GM18909 (cell line): ENCODE measurements around the gene SNORC.
"Not testable (repeated sequence)": the region's sequence is repeated elsewhere in the genome, so short reads cannot be mapped to it uniquely, and the experiment has no call there.

Experiments
- ATAC-seq: cut with Tn5 transposase; IDR thresholded peaks from one replicate; pipeline ENCODE4 v1.9.1; 2021; ENCODE audit warnings: mild to moderate bottlenecking; ENCODE audit not compliant: unreplicated experiment, poor library complexity

SNORC gene

DNA sequence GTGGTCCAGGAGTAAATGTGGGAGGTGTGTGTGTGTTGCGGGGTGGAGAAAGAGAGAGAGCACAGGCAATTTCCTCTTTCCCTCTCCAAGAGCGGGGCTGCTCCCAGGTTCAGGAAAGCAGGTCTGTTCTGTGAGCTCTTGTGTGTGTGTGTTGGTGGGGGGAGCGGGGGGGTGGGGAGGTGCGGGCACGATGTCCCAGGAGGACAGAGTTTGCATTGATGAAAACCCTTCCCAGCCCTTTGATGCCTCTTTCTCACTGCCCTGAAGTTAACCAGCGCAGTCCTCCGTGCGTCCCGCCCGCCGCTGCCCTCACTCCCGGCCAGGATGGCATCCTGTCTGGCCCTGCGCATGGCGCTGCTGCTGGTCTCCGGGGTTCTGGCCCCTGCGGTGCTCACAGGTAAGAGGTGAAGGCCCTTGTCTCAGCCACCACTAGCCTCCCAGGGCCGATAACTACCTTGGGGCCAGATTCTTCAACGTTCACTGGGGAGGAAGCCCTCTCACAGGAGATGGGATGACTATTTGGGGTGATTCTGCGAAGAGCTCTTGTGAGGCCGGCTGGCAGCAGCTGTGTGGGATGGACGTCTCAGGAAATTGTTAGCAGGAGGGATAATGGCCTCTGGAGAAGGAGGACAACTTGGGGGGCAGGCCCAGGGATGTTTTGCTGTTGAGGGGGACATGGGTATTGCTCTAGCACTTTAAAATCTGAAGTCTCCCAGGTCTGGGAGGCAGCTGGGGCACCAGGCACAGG lies at the start of gene SNORC:
Gene SNORC, plus strand, starts transcription at position 247 of the 748 bp plus-strand sequence. Its CDS starts 78 bp downstream, at position 325.
- ATAC-seq = no peak

DNA sequence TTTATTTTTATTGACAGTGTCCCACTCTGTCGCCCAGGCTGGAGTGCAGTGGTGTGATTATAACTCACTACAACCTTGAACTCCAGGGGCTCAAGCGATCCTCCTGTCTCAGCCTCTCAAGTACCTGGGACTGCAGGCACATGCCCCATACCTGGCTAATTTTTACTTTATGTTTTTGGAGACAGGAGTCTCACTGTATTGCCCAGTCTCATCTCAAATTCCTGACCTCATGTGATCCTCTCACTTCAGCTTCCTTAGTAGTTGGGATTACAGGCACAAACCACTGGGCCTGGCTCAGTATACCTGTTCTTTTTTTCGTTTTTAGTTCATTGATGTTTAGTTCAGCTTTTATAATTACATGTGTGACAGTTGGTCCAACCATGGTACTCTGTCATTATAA lies 40.1 kb upstream of the SNORC start:
- ATAC-seq = no peak

DNA sequence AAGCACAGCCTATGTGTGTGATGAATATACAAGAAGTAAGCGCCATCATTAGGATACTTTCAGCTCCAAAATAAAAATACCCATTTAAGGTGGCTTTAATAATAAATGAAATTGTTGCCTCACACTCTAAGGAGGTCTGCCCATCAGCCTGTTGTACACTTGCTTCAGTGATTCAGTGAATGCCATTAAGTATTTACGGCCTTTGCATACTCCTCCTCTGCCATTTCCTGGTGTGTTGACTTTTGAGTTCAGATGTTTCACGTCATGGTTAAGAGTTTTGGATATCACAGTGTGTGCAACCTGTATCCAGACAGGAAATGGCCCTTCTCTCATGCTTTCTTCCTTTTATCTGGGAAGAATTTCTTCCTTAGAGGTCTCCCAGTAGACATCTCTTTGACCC lies 38.6 kb upstream of the SNORC start:
- ATAC-seq = no peak

DNA sequence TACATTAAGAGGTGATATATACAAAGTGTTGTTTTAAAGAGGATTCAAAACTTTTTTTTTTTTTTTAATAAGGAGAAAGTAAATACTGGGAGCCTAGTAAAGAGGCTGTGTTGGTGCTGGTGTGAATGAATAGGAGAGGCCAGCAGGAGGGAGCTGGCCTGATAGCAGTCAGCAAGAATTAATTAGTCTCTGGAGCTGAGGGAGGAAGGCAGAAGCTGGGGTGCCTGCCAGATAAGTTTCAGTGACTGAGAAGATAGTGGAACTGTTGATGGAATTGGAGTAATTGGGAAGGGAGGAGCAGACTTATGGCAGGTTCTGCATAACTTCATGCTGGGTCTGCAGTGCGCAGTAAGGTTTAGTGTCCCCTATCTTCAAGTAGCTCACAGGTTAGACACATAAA lies 36.2 kb upstream of the SNORC start:
- ATAC-seq = no peak

DNA sequence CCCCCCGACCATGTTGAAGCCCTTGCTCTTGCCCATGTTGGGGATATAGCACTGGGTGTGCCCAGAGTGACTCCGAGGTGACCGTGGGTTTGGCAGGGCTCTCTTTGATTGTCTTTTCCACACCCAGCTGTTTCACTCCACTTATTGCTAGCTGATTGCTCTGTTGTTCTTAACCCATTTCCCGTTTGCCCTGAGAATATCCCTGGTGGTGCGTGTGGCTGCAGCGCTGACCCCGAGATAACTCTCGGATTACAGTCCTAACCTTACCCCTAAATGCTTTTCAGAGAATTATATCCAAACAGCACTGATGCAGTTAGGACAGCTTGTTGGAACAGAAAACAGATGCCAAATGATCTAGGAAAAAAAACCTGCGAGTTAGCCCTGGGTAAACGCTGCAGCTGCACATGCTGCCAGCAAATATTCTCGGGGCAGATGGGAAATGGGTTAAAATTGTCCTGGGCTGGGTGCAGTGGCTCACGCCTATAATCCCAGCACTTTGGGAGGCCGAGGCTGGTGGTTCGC lies 34.3 kb upstream of the SNORC start:
- no peak for ATAC-seq

DNA sequence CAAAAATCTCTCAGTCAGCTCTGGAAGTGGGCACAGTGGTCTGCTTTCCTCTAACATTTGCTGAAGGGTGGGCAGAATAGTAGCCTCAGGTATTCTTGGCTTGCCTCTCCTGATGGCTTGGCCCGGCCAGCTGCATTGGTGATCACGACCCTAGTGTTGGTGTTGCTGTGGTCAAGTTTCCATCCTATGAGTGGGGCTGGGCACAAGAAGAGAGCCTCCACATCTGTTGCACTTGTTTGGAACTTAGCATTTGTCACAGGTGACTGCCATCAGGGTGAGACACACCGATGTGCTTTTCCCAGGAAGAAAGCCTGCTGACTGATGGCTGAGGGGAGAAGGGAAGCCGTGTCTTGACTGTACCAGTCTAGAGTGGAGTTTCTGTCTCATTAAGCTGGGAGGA lies 33.1 kb upstream of the SNORC start:
- no peak for ATAC-seq

DNA sequence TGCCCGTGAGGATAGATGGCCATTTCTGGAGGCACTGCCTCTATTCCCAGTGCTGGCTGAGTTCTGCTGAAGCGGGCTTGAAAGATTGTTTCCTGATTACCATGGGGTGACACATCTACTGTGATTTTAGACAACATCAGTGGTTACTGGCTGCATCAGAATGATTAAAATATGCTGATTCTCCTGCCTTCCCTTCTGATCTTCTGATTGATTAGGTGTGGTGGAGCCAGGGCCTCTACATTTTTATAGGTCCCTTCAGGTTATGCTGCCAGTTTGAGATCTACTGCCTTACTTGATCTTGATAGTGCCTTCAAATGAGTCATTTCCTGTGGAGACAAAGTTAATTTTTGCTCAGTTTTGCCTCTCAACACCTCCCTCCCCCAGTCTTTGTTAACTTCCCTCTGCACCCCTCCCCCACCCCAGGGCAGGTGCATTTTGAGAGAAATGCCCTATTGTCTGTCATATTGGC lies 31.6 kb upstream of the SNORC start:
- ATAC-seq = peak; percentile 82

DNA sequence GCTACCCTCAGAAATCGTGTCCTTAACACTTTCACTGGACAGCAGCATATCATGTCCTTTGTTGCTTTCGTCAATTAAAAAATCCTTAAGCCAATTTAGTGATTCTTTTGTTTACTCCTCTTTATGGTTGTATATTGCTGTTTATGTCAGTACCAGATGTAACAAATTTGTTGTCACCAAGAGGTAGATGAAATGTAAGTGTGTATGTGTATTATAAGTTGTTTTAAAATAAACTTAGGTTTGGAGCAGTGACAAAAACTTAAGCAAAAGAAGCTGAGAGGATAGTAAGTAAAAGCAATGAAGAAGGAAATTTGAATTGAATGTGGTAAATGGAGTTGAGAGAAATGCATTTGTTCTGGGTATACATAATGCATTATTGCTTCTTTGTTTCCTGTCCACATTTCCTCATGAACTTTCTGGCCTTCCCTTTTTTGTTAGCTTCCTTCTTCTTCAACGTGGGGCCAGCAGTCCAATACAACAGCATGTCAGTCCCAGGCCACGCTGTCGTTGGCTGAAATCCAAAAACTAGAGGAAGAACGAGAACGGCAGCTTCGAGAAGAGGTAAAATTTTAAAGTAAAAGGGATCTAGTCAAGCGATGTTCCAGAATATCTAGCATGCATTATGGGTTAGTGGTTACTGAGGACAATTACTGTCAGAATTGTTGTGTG lies 30.5 kb upstream of the SNORC start:
- ATAC-seq = no peak

DNA sequence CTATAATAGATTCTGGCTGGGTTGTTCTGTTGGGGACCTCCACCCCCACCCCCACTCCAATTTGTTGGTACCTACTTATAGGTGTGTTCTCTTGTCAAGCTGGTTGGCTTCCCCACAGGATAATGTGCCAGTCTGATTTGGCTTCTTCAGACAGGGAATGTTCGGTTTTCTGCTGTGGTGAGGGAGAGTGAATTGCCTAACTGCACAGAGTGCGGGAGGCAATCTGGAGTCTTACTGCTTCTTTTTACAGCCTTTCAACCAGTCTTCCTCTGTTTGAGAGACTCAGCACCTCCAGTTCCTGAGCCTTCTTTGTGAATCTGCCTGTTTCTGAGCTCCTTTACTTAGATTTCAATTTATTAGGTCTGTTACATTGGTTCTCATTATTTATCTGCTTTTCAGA lies 27.4 kb upstream of the SNORC start:
- no peak for ATAC-seq

DNA sequence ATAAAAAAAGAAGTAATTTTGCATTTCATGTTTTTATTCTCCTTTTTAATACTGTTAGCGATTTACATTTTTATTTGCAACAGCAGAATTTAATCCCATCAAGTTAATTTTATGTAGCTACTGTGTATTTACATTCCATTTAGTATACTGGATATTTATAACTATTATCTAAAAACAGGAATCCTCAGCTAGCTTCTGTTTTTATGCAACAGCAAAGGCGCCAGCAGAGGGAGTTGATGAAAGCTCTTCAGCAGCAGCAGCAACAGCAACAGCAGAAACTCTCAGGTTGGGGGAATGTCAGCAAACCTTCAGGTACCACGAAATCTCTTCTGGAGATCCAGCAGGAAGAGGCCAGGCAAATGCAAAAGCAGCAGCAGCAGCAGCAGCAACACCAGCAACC lies 26.2 kb upstream of the SNORC start:
- no peak for ATAC-seq

DNA sequence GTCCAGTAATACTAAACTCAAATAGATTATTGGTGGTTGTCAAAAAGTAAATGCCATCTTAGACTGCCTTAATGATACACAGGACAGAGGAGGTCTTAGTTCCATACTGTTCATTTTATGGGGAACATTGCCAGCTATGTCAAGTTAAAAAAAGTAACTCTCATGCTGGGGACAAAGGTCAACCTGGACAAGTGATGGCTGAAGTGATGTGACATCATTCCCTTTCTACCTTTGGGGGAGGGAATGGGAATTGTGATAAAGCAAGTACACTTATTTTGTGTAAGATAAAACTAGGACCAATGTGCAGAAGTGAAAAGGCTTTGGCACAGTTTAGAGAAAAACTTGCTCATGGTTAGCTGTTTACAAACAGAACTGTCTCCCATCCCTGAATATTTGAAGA lies 24.0 kb upstream of the SNORC start:
- no peak for ATAC-seq

DNA sequence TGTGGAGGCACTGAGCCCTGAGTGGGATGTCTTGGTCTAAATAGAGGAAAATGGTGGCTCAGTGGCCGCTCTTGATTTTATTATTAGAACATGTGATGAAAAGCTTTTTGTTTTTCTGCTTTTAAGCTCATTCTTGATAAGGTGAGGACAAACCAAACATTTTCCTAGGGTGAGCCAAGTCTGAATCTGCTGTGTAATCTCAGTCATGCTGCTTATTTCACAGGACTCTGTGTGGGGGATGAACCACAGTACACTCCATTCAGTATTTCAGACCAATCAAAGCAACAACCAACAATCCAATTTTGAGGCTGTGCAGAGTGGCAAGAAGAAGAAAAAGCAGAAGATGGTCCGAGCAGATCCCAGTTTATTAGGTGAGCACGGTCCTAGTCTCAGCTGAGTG lies 20.0 kb upstream of the SNORC start:
- ATAC-seq = no peak

DNA sequence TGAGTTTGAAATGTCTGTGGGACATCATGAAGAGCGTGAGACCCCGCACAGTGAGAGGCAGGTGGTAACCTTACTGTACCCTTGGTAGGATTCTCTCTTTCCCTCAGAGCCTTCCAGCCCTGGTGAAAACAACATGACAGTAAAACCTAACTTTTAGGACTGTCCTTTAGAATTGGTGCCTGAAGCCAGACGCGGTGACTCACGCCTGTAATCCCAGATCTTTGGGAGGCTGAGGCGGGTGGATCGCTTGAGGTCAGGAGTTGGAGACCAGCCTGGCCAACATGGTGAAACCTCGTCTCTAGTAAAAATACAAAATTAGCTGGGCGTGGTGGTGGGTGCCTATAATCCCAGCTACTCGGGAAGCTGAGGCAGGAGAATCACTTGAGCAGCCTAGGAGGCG lies 18.0 kb upstream of the SNORC start:
- ATAC-seq = not testable (repeated sequence)

DNA sequence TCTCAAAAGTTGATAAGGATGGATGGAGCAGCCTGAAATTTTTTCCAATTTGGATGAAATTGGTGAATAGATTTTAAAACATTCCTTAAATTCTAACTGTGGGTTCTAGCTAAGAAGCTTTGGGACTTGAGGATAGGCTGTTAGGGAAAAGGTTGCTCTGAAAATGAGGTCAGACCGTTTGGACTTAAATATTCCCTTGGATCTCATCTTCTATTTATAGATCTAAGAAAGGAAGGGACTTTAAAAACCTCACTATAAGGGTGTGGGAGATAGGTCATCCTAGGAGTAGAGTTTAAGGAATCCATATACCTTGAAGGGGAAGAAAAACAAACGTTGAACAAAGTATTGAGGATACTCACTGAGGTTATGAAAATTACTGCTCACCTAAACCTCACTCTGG lies 17.4 kb upstream of the SNORC start:
- ATAC-seq = no peak

DNA sequence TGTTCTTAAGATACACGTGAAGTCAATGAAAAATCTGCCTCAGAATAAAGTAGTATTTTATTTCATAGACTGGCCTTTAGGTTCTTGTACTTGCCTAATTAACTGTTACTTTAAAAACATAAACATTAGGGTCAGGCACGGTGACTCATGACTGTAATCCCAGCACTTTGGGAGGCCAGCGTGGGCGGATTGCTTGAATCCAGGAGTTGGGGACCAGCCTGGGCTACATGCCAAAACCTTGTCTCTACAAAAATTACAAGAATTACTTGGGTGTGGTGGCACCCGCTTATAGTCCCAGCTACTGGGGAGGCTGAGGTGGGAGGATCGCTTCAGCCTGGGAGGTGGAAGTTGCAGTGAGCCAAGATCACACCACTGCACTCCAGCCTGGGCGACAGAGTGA lies 16.0 kb upstream of the SNORC start:
- ATAC-seq = no peak

DNA sequence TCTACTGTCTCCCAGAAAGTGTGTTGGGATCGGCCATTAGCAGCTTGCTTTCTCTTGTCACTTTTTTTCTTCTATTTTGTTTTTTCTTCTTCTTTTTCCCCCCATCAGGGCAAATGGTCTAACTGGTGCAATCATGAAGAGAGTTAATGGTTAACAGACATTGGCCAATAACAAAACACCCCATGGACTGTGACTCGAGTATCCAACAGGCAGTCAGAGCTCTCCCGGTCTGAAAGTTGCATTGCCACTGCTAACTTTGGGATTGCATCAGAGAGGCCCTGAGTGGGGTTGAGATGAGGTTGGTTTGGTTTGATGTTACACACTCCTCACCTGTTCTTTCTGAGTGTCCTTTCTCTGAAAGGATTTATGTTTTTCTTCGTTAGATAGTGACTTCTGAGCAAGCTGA lies 12.9 kb upstream of the SNORC start:
- ATAC-seq = no peak

DNA sequence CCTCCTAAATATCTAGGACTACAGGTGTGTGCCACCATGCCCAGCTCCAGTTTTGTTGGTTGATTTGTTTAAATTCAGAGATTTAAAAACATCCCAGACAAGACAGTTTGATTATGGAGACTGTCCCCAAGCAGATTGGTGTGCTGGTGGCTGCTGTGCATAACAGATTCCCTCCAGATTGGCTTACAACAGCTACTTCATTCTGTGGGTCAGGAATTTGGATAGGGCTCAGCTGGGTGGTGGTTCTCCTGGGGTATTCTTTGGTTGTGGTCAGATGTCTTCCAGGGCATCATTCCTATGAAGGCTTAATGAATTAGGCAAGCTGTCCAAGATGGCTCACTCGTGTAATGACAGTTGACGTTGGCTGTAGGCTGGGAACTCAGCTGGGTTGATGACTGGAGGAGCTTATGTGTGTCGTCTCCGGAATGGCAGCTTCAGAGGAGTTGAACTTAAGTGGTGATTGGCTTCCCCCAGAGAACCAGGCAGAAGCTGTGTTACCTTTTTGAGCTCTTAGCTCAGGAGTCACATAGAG lies 10.6 kb upstream of the SNORC start:
- ATAC-seq = no peak

DNA sequence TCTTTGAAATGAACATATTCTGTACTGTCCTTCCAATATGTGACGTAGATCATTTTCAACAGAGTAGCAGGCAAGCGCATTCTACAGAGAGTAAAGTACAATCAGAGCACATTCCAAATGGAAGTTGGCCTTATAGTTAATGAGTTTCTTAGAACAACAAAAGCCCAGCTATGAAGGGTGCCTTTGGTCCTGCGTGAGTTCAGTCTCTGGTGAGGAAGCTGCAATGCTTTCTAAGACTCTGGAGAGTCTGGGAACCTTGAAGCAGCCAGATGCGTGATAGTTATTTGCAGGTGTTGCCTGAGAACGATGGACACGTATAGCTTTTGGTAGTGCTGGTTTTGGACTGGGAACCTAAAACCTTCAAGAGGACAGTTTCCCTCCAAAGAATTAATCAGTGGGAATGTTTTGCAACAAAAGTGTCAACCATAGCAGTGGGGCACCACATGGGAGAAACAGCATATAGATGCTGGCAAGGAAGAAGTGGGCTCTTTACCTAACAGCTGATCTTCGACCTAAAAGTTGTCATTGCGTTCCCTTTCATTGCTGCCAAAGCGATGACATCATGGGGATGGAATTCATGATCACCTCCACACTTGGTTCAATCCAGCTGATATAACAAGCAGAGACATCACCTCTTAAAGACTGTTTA lies 9.3 kb upstream of the SNORC start:
- no peak for ATAC-seq

DNA sequence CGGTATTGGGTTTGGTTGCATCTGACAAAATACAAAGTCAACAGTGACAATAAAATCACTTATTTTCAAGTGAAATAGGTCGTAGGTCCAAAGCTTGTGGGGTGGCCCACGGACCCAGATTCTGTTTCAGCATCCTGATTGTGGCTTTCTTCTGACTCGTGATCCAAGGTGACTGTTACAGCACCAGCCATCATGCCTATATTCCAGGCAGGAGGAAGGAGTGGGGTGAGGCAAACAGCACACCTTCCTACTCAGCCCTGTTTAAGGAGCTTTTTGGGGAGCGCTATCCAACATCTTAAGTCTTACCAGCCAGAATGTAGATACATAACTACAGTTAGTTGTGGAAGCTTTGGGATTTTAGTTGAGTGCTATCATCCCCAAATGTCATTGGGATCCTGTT lies 8.7 kb upstream of the SNORC start:
- ATAC-seq = no peak

DNA sequence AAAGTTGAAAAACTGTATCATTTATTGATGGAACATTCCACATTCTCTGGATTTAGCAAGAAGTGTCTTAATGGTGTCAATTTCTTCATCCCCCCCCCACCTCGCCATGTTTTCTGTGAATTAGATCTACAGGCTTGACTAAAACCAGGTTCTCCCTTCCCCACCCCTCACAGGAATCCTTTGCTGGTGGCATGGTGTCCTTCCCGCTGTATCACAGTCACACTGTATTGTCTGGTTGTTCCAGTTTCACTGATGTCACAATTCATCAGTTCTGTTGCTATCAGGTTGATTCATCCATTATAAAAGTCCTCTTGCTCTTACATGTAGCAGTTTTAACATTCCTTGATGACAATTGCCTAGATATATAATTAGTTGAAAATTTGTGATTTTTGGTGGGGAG lies 6.1 kb upstream of the SNORC start:
- ATAC-seq = no peak

DNA sequence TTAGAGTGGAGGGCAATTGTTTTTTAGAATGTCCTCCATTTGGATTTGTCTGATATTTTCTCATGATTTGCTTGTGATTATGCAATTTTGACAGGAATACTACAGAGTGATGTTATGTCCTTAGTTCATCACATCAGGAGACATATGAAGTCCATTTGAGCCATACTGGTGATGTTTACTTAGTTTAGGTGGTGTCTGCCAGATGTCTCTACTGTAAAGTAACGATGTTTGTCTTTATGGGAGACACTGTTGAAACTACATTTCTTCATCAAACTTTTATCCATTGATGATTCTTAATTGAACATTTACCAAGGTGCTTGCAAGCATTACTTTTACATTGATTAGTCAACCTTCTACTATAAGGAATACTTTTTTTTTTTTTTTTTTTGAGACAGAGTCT lies 4.9 kb upstream of the SNORC start:
- no peak for ATAC-seq
